Measurements from ENCODE around the gene SLC16A8.
"Not testable (repeated sequence)": the region's sequence is repeated elsewhere in the genome, so short reads cannot be mapped to it uniquely, and the experiment has no call there.

SLC16A8 gene

GRCh38 chr22:38086001-38086845 is 2.2 kb upstream of the SLC16A8 start:
- DNase-seq (ENCODE audit: low read depth) = no peak

- DNase-seq (ENCODE audit: low read depth) = no peak
Observed at GRCh38 chr22:38085501-38085900, 1.5 kb upstream of the SLC16A8 start.

GRCh38 chr22:38085056-38085455 is 1.1 kb upstream of the SLC16A8 start:
- DNase-seq (ENCODE audit: low read depth) = no peak

- DNase-seq (ENCODE audit: low read depth) = no peak
Observed at GRCh38 chr22:38082986-38083710, 836 bp downstream of the SLC16A8 start.

GRCh38 chr22:38081941-38082828 is 1.8 kb downstream of the SLC16A8 start:
- DNase-seq (ENCODE audit: low read depth) = no peak

GRCh38 chr22:38081636-38081940 is 2.4 kb downstream of the SLC16A8 start:
- DNase-seq (ENCODE audit: low read depth) = no peak

- DNase-seq (ENCODE audit: low read depth) = no peak
Observed at GRCh38 chr22:38080850-38081635, 2.9 kb downstream of the SLC16A8 start.

- no peak for DNase-seq (ENCODE audit: low read depth)
Observed at GRCh38 chr22:38080474-38080849, 3.5 kb downstream of the SLC16A8 start.

GRCh38 chr22:38079804-38080203 is 4.2 kb downstream of the SLC16A8 start:
- DNase-seq (ENCODE audit: low read depth) = no peak

- not testable (repeated sequence) for DNase-seq (ENCODE audit: low read depth)
Observed at GRCh38 chr22:38079208-38079607, 4.8 kb downstream of the SLC16A8 start.

- DNase-seq (ENCODE audit: low read depth) = no peak
Observed at GRCh38 chr22:38078046-38078840, 5.7 kb downstream of the SLC16A8 start.

GRCh38 chr22:38077595-38077994 is 6.4 kb downstream of the SLC16A8 start:
- DNase-seq (ENCODE audit: low read depth) = no peak

GRCh38 chr22:38077096-38077495 is 6.9 kb downstream of the SLC16A8 start:
- no peak for DNase-seq (ENCODE audit: low read depth)

GRCh38 chr22:38075961-38076360 is 8.0 kb downstream of the SLC16A8 start:
- no peak for DNase-seq (ENCODE audit: low read depth)

GRCh38 chr22:38075105-38075825 is 8.7 kb downstream of the SLC16A8 start:
- no peak for DNase-seq (ENCODE audit: low read depth)

GRCh38 chr22:38074181-38075104 is 9.5 kb downstream of the SLC16A8 start:
- no peak for DNase-seq (ENCODE audit: low read depth)

- no peak for DNase-seq (ENCODE audit: low read depth)
Observed at GRCh38 chr22:38073150-38074130, 10.5 kb downstream of the SLC16A8 start.
